Central memory CD4-positive, alpha-beta T cell (primary cell): Measurements from ENCODE around the gene CPB1.
"Not testable (repeated sequence)": the region's sequence is repeated elsewhere in the genome, so short reads cannot be mapped to it uniquely, and the experiment has no call there.

Experiments
- DNase-seq: peaks from one replicate; pipeline ENCODE4 v3.0.0; 2022
- total RNA-seq, 3 experiments: gene quantifications; one replicate each; lab custom pipeline; 2026; lab: John Stamatoyannopoulos, UW

CPB1 gene
- 0 reads per million in 3 experiments for total RNA-seq

GRCh38 chr3:148827585-148827984, at the start of gene CPB1:
TSS of gene CPB1 (plus strand) at chr3:148827811. CDS start at chr3:148827824, 13 bp downstream.
- no peak for DNase-seq

GRCh38 chr3:148778926-148779325, 48.7 kb upstream of the CPB1 start:
- no peak for DNase-seq

- not testable (repeated sequence) for DNase-seq
These were observed 42.6 kb upstream of the CPB1 start for GRCh38 chr3:148785026-148785425.

- DNase-seq: not testable (repeated sequence)
These were observed 41.5 kb upstream of the CPB1 start for GRCh38 chr3:148786159-148786558.

GRCh38 chr3:148789146-148789545, 38.5 kb upstream of the CPB1 start:
- DNase-seq: no peak

GRCh38 chr3:148789906-148790305, 37.7 kb upstream of the CPB1 start:
- DNase-seq: no peak

- no peak for DNase-seq
These were observed 37.2 kb upstream of the CPB1 start for GRCh38 chr3:148790370-148790769.

- DNase-seq: no peak
These were observed 36.5 kb upstream of the CPB1 start for GRCh38 chr3:148790851-148791735.

- DNase-seq: no peak
These were observed 35.7 kb upstream of the CPB1 start for GRCh38 chr3:148791920-148792319.

- DNase-seq: no peak
These were observed 35.1 kb upstream of the CPB1 start for GRCh38 chr3:148792516-148792915.

GRCh38 chr3:148796799-148797198, 30.8 kb upstream of the CPB1 start:
- no peak for DNase-seq

GRCh38 chr3:148797795-148798194, 29.8 kb upstream of the CPB1 start:
- DNase-seq: no peak

- no peak for DNase-seq
These were observed 27.2 kb upstream of the CPB1 start for GRCh38 chr3:148800414-148800813.

- DNase-seq: no peak
These were observed 17.8 kb upstream of the CPB1 start for GRCh38 chr3:148809835-148810234.

- DNase-seq: no peak
These were observed 12.1 kb upstream of the CPB1 start for GRCh38 chr3:148815316-148816110.

GRCh38 chr3:148816427-148816826, 11.2 kb upstream of the CPB1 start:
- DNase-seq: no peak

- no peak for DNase-seq
These were observed 10.6 kb upstream of the CPB1 start for GRCh38 chr3:148816981-148817525.

GRCh38 chr3:148820361-148821245, 7.0 kb upstream of the CPB1 start:
- DNase-seq: no peak

GRCh38 chr3:148823026-148823425, 4.6 kb upstream of the CPB1 start:
- DNase-seq: no peak

GRCh38 chr3:148825476-148825875, 2.1 kb upstream of the CPB1 start:
- DNase-seq: no peak

GRCh38 chr3:148828136-148828690, 602 bp downstream of the CPB1 start:
- DNase-seq: no peak

GRCh38 chr3:148829926-148830325, 2.3 kb downstream of the CPB1 start:
- DNase-seq: no peak
